ENCODE measurements around the gene SNAP47. TPM values are rescaled to one million over a fixed set of nuclear protein-coding genes. Genes with fewer than 3 reads are reported as not detected.

SNAP47 gene
- total and polyA plus RNA-seq, 2 donors (not counting 3 experiments of a cell fraction or from before 2014, with no cell fraction given), result 24.0 to 32.7 TPM

DNA sequence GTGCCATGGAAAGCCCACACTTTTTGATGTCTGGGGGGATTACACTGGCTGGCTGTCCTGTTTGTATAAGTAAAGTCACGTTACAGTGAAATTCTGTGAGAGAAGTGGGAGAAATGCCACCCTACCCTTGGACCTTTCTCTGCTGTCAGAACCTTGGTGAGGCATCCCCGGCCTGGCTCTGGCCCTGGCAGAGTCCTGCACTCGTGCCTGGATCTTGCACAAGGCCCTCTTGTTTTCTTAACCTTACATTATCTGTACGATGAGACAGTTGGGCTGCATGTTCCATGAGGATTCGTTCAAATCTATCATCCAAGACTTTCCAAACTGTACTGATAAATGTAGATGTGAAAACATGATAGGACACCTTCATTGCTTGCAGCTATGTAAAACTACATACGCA, 11.4 kb downstream of the SNAP47 start:
- TF ChIP-seq, protein P1, sequence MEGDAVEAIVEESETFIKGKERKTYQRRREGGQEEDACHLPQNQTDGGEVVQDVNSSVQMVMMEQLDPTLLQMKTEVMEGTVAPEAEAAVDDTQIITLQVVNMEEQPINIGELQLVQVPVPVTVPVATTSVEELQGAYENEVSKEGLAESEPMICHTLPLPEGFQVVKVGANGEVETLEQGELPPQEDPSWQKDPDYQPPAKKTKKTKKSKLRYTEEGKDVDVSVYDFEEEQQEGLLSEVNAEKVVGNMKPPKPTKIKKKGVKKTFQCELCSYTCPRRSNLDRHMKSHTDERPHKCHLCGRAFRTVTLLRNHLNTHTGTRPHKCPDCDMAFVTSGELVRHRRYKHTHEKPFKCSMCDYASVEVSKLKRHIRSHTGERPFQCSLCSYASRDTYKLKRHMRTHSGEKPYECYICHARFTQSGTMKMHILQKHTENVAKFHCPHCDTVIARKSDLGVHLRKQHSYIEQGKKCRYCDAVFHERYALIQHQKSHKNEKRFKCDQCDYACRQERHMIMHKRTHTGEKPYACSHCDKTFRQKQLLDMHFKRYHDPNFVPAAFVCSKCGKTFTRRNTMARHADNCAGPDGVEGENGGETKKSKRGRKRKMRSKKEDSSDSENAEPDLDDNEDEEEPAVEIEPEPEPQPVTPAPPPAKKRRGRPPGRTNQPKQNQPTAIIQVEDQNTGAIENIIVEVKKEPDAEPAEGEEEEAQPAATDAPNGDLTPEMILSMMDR (IDR thresholded peaks at IDR 0.05; ENCODE audit: extremely low read depth in 1 of 2, insufficient read depth in 1 of 2, low read depth in 1 of 2, low read length in 2 of 2), result no peak
- TF ChIP-seq MYC (IDR thresholded peaks at IDR 0.05; ENCODE audit: low read depth, low read length) (no peak), JUN (IDR thresholded peaks at IDR 0.05; ENCODE audit: borderline replicate concordance, insufficient read depth, insufficient read length, low read depth) (no peak), EZH2 (IDR thresholded peaks at IDR 0.05; ENCODE audit: borderline replicate concordance, low read depth, low read length, severe bottlenecking) (no peak), POLR2AphosphoS5 (IDR thresholded peaks at IDR 0.05; ENCODE audit: insufficient read depth, low read depth, low read length) (no peak)
- TF ChIP-seq, protein P2, sequence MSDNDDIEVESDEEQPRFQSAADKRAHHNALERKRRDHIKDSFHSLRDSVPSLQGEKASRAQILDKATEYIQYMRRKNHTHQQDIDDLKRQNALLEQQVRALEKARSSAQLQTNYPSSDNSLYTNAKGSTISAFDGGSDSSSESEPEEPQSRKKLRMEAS (IDR thresholded peaks at IDR 0.05; ENCODE audit: insufficient read depth, insufficient read length), result no peak
- Histone ChIP-seq H3K4me2 (ENCODE audit: insufficient read depth, low read length) (no peak overlapping the region), H3K36me3 (ENCODE audit: control insufficient read depth in 2 of 2, extremely low read depth in 1 of 2, insufficient read depth in 2 of 2, low read length in 2 of 2) (peaks cover 0 to 12% of the 10 kb centered on the region in 2 experiments), H3K79me2 (ENCODE audit: control insufficient read depth, insufficient read depth, low read length) (peaks cover 12% of the 10 kb centered on the region), H3K9me3 (replicated peaks; ENCODE audit: control insufficient read depth, insufficient read depth, low read length) (no peaks in the 10 kb centered on the region), H2AFZ (ENCODE audit: low read depth, low read length) (no peak overlapping the region), H3K9me1 (replicated peaks; ENCODE audit: control insufficient read depth, extremely low read depth, insufficient read depth, low read length) (no peaks in the 10 kb centered on the region), H3K4me1 (ENCODE audit: control insufficient read depth, extremely low read depth, insufficient read depth, low read length) (no peaks in the 10 kb centered on the region), H3K27me3 (ENCODE audit: control insufficient read depth in 2 of 2, insufficient read depth in 2 of 2, low read length in 2 of 2) (no peaks in the 10 kb centered on the region), H3K4me3 (replicated peaks in 1 of 3; ENCODE audit: insufficient read depth in 1 of 3, low read depth in 1 of 3, low read length in 3 of 3) (no peak overlapping the region), H3K27ac (ENCODE audit: insufficient read depth, low read depth, low read length) (no peak overlapping the region), H4K20me1 (replicated peaks; ENCODE audit: control insufficient read depth, extremely low read depth, insufficient read depth, low read length) (peaks cover 3% of the 10 kb centered on the region), H3K9ac (replicated peaks; ENCODE audit: extremely low read depth, insufficient read depth, low read length) (no peak overlapping the region)
- ChIA-PET POLR2A (no interaction called here), CTCF (no interaction called here)
- FAIRE-seq (no peak), DNase-seq (ENCODE audit: low read depth, low spot score) (no peak)
- intact Hi-C loops (cut with micrococcal nuclease), result no loop called here
- dilution Hi-C loops (cut with MboI; ENCODE audit: extremely low pct_ligation_motif_present, low sequenced_read_pairs), result no loop called here
- BruUV-seq (replicated peaks), result no TSS peak

Measured in endothelial cell of umbilical vein (primary cell).